A549 (cell line): ENCODE data around the gene CCNQ. TPM values are rescaled to one million over a fixed set of nuclear protein-coding genes. Genes with fewer than 3 reads are reported as not detected.

Source experiments
- ATAC-seq, 2 experiments: fragments of 200-7000 bp in 1 of 2; fragments of >200 bp in 1 of 2; cut with Nextera tagmentation in 1 of 2; cut with Tn5 transposase in 1 of 2; 3 replicates each; pipeline versions ENCODE4 v1.8.0 to v1.9.1; 2018 to 2020; ENCODE audit warnings: mild to moderate bottlenecking in 1 of 2, moderate library complexity in 1 of 2
- CTCF ChIA-PET: fragments of 300-600 bp; sonication (Branson Sonifier 250); formaldehyde crosslinking; extraction: SDS; loops from one replicate; lab custom pipeline; 2021; ENCODE audit warnings: antibody characterized with exemption, inconsistent platforms; lab: Yijun Ruan, JAX
- POLR2A ChIA-PET: fragments of 350-600 bp; formaldehyde crosslinking; extraction: SDS; loops from one replicate; lab custom pipeline; 2021; ENCODE audit warnings: antibody characterized with exemption, inconsistent platforms; lab: Yijun Ruan, JAX
- DNase-seq, 2 experiments: peaks; one replicate each; pipeline versions ENCODE4 v3.0.0 to v3.0.0-alpha.2; 2011 to 2016; ENCODE audit warnings: low read depth in 1 of 2, low spot score in 1 of 2
- FAIRE-seq: peaks from 2 replicates; lab custom pipeline; 2011; peaks lifted over from hg19 to GRCh38; lab: Jason Lieb, UNC
- H3K27ac ChIP-seq, 2 experiments: fragments of >200 bp; sonication (Bioruptor Twin); formaldehyde crosslinking; 3 replicates each; pipeline ENCODE4 v1.5.1; 2016 to 2017
- H3K4me1 ChIP-seq: fragments of >200 bp; sonication (Bioruptor Twin); formaldehyde crosslinking; 3 replicates; pipeline ENCODE4 v1.6.1; 2016
- H3K4me2 ChIP-seq: fragments of >200 bp; sonication (Bioruptor Twin); formaldehyde crosslinking; 3 replicates; pipeline ENCODE4 v1.6.1; 2016
- H3K4me3 ChIP-seq: fragments of >200 bp; sonication (Bioruptor Twin); formaldehyde crosslinking; 3 replicates; pipeline ENCODE4 v1.5.1; 2016
- H3K9me3 ChIP-seq: fragments of >200 bp; sonication (Bioruptor Twin); formaldehyde crosslinking; 3 replicates; pipeline ENCODE4 v1.6.1; 2016
- CHD2 ChIP-seq: fragments of 150-350 bp; IDR thresholded peaks from 2 replicates; pipeline ENCODE4 v1.6.1; 2014; ENCODE audit warnings: low read length; ENCODE audit not compliant: partially characterized antibody
- CHD4 ChIP-seq: fragments of 200-600 bp; sonication (generic); IDR thresholded peaks from 2 replicates; pipeline ENCODE4 v1.6.1; 2016; ENCODE audit warnings: antibody characterized with exemption, mild to moderate bottlenecking, borderline replicate concordance
- EHMT2 ChIP-seq: fragments of 200-600 bp; sonication (generic); IDR thresholded peaks from 2 replicates; pipeline ENCODE4 v1.6.1; 2016; ENCODE audit warnings: antibody characterized with exemption, low read depth, mild to moderate bottlenecking, moderate library complexity
- FOSL2 ChIP-seq, 2 experiments: fragments of 450-650 bp in 1 of 2; fragments of >200 bp in 1 of 2; sonication (Bioruptor Twin) in 1 of 2; formaldehyde crosslinking; IDR thresholded peaks; 2 replicates each; pipeline versions ENCODE4 v1.5.0 to v1.6.1; 2016 to 2020; ENCODE audit warnings: mild to moderate bottlenecking in 1 of 2, moderate library complexity in 1 of 2
- GATA3 ChIP-seq: IDR thresholded peaks from 2 replicates; pipeline ENCODE4 v1.6.1; 2012; ENCODE audit warnings: borderline replicate concordance
- HDAC2 ChIP-seq: fragments of 200-600 bp; sonication (generic); IDR thresholded peaks from 2 replicates; pipeline ENCODE4 v1.6.1; 2016
- HEYL ChIP-seq: fragments of 250-450 bp; sonication (Bioruptor Pico); IDR thresholded peaks from 2 replicates; pipeline ENCODE4 v1.8.0; 2021; ENCODE audit warnings: mild to moderate bottlenecking, moderate library complexity
- JUN ChIP-seq, 2 experiments: fragments of >200 bp; sonication (Bioruptor Twin); formaldehyde crosslinking; IDR thresholded peaks; 2 replicates in 1 of 2; 3 replicates in 1 of 2; pipeline ENCODE4 v1.6.1; 2016 to 2017
- JUNB ChIP-seq: fragments of >200 bp; sonication (Bioruptor Twin); formaldehyde crosslinking; IDR thresholded peaks from 2 replicates; pipeline ENCODE4 v1.6.1; 2016
- MAFK ChIP-seq: fragments of 450-650 bp; IDR thresholded peaks from 2 replicates; pipeline ENCODE4 v1.6.1; 2014; ENCODE audit not compliant: partially characterized antibody
- NFE2L2 ChIP-seq: fragments of 150-350 bp; conservative IDR thresholded peaks from 2 replicates; pipeline ENCODE4 v1.6.1; 2014; ENCODE audit warnings: low read length
- PHF8 ChIP-seq: fragments of 200-600 bp; sonication (generic); IDR thresholded peaks from 2 replicates; pipeline ENCODE4 v1.6.1; 2016; ENCODE audit warnings: low read depth, mild to moderate bottlenecking, antibody characterized with exemption, moderate library complexity, borderline replicate concordance
- POLR2A ChIP-seq: IDR thresholded peaks from 2 replicates; pipeline ENCODE4 v1.6.1; 2012; ENCODE audit warnings: mild to moderate bottlenecking, low read length
- RCOR1 ChIP-seq: fragments of 150-350 bp; IDR thresholded peaks from 2 replicates; pipeline ENCODE4 v1.6.1; 2014; ENCODE audit warnings: antibody characterized with exemption, low read length, low read depth
- RFX5 ChIP-seq: fragments of 450-650 bp; IDR thresholded peaks from 2 replicates; pipeline ENCODE4 v1.7.1; 2014; ENCODE audit warnings: antibody characterized with exemption, mild to moderate bottlenecking, moderate library complexity
- SMC3 ChIP-seq: fragments of >200 bp; sonication (Bioruptor Twin); formaldehyde crosslinking; IDR thresholded peaks from 3 replicates; pipeline ENCODE4 v1.6.1; 2018; ENCODE audit warnings: inconsistent platforms
- ZC3H11A ChIP-seq: fragments of 450-650 bp; IDR thresholded peaks from 2 replicates; pipeline ENCODE4 v1.6.1; 2014; ENCODE audit warnings: antibody characterized with exemption, mild to moderate bottlenecking
- ZNF302 ChIP-seq: fragments of 250-450 bp; sonication (Bioruptor Pico); IDR thresholded peaks from 2 replicates; pipeline ENCODE4 v1.9.0; 2021; ENCODE audit warnings: inconsistent platforms, mild to moderate bottlenecking, moderate library complexity
- WGBS: methylation state at CpG from one replicate; pipeline ENCODE4 v1.1.6; 2017; ENCODE audit errors: missing lambda C conversion rate; 5-methylcytosine and 5-hydroxymethylcytosine counted together
- polyA plus RNA-seq, 4 experiments: library from polyadenylated mRNA; depleted of rRNA in 3 of 4; stranded (reverse); fragments of >200 nt; fragmentation: RNase III in 1 of 4; extraction: RNeasy Plus Mini Kit Qiagen cat#74134 plus additional on column Dnase treatment in 1 of 4; gene quantifications; 2 replicates in 3 of 4; 3 replicates in 1 of 4; pipeline ENCODE4 v1.2.3, GENCODE V29; 2011 to 2017
- TF ChIP-seq, protein P1 (sequence below): fragments of >200 bp; sonication (Bioruptor Twin); formaldehyde crosslinking; IDR thresholded peaks from 3 replicates; pipeline ENCODE4 v1.6.1; 2016
- TF ChIP-seq, protein P2 (sequence below): fragments of 200-600 bp; sonication (generic); IDR thresholded peaks from 2 replicates; pipeline ENCODE4 v1.6.1; 2016; ENCODE audit warnings: antibody characterized with exemption, mild to moderate bottlenecking, moderate library complexity
- TF ChIP-seq, protein P3 (sequence below): fragments of 450-650 bp; IDR thresholded peaks from 2 replicates; pipeline ENCODE4 v1.6.1; 2014; ENCODE audit warnings: antibody characterized with exemption
- TF ChIP-seq, protein P4 (sequence below): fragments of >200 bp; sonication (Bioruptor Twin); formaldehyde crosslinking; IDR thresholded peaks from 2 replicates; pipeline ENCODE4 v1.6.1; 2016

Gene CCNQ
- polyA plus RNA-seq, 2 of the 4 experiments (the other 2 are of a cell fraction) = 25.6 to 32.0 TPM

DNA sequence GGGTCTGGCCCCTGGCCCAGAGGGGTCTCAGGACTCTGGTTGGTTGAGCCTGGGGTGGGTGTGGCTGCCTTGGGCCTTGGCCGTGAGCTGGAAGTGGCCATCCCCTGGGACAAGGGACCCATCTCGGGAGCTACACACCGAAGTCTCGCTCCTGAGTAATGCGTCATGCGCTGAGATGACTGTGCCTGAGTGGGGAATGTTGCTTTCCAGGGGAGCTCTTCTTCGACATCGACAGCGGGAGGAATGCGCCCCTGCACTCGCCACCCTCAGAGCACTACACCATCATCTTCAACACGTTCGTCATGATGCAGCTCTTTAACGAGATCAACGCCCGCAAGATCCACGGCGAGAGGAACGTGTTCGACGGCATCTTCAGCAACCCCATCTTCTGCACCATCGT is 38.5 kb downstream of the CCNQ start:
- Histone ChIP-seq H3K4me1 (no peaks in the 10 kb centered on the region), H3K4me2 (no peak overlapping the region), H3K4me3 (no peak overlapping the region), H3K9me3 (no peaks in the 10 kb centered on the region), H3K27ac (no peak overlapping the region)
- TF ChIP-seq HEYL (CRISPR knock-in tag) = no peak
- TF ChIP-seq, protein P1, sequence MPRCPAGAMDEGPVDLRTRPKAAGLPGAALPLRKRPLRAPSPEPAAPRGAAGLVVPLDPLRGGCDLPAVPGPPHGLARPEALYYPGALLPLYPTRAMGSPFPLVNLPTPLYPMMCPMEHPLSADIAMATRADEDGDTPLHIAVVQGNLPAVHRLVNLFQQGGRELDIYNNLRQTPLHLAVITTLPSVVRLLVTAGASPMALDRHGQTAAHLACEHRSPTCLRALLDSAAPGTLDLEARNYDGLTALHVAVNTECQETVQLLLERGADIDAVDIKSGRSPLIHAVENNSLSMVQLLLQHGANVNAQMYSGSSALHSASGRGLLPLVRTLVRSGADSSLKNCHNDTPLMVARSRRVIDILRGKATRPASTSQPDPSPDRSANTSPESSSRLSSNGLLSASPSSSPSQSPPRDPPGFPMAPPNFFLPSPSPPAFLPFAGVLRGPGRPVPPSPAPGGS = no peak
- no peak for TF ChIP-seq ZNF302 (CRISPR knock-in tag)
- TF ChIP-seq CHD2 = no peak
- no peak for TF ChIP-seq EHMT2
- no peak for TF ChIP-seq CHD4
- TF ChIP-seq GATA3 = no peak
- TF ChIP-seq, protein P2, sequence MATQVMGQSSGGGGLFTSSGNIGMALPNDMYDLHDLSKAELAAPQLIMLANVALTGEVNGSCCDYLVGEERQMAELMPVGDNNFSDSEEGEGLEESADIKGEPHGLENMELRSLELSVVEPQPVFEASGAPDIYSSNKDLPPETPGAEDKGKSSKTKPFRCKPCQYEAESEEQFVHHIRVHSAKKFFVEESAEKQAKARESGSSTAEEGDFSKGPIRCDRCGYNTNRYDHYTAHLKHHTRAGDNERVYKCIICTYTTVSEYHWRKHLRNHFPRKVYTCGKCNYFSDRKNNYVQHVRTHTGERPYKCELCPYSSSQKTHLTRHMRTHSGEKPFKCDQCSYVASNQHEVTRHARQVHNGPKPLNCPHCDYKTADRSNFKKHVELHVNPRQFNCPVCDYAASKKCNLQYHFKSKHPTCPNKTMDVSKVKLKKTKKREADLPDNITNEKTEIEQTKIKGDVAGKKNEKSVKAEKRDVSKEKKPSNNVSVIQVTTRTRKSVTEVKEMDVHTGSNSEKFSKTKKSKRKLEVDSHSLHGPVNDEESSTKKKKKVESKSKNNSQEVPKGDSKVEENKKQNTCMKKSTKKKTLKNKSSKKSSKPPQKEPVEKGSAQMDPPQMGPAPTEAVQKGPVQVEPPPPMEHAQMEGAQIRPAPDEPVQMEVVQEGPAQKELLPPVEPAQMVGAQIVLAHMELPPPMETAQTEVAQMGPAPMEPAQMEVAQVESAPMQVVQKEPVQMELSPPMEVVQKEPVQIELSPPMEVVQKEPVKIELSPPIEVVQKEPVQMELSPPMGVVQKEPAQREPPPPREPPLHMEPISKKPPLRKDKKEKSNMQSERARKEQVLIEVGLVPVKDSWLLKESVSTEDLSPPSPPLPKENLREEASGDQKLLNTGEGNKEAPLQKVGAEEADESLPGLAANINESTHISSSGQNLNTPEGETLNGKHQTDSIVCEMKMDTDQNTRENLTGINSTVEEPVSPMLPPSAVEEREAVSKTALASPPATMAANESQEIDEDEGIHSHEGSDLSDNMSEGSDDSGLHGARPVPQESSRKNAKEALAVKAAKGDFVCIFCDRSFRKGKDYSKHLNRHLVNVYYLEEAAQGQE = no peak
- no peak for TF ChIP-seq NFE2L2
- TF ChIP-seq, protein P3, sequence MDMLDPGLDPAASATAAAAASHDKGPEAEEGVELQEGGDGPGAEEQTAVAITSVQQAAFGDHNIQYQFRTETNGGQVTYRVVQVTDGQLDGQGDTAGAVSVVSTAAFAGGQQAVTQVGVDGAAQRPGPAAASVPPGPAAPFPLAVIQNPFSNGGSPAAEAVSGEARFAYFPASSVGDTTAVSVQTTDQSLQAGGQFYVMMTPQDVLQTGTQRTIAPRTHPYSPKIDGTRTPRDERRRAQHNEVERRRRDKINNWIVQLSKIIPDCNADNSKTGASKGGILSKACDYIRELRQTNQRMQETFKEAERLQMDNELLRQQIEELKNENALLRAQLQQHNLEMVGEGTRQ = no peak
- TF ChIP-seq JUN (IDR thresholded peaks at IDR 0.05) = no peak
- TF ChIP-seq PHF8 = no peak
- TF ChIP-seq SMC3 = no peak
- no peak for TF ChIP-seq RCOR1
- TF ChIP-seq, protein P4, sequence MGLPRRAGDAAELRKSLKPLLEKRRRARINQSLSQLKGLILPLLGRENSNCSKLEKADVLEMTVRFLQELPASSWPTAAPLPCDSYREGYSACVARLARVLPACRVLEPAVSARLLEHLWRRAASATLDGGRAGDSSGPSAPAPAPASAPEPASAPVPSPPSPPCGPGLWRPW = no peak
- TF ChIP-seq RFX5 = no peak
- no peak for TF ChIP-seq ZC3H11A
- no peak for TF ChIP-seq JUNB
- TF ChIP-seq HDAC2 = no peak
- ATAC-seq = no peak
- POLR2A ChIA-PET = no interaction called here
- FAIRE-seq = no peak
- CTCF ChIA-PET = interaction anchor here (1.0 to 1.5 kb wide), 4 partner anchors 21 to 148 kb away, joined by 3 to 4 read pairs (median 4); no protein-coding TSS in a partner anchor
- no peak for DNase-seq
- WGBS = 77% methylated on average over 14 of the region's 22 CpGs

DNA sequence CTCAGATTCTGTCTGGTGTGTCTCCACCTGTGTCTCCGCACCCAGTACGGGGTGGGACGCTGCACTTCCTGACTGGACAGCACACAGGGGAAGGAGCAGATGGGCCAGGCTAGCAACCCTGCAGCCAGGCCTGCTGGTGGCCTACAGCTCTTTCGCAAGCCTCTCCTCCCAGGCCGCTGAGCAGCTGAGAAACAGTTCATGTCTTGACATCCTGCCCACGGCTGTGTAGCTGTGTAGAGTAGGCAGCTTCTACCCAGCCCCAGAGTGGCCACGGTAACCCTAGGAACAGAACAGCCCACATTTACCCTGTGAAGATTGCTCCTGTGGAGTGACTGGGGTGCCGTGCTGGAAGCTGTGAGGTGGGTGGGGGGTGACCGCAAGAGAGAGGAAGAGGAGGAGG is 38.9 kb downstream of the CCNQ start:
- H3K4me2 ChIP-seq = no peak overlapping the region
- 68% methylated on average over 3 of the region's 9 CpGs for WGBS
- DNase-seq = no peak
- POLR2A ChIA-PET = no interaction called here
- no peaks in the 10 kb centered on the region for H3K4me1 ChIP-seq
- FAIRE-seq = no peak
- no peak overlapping the region for H3K27ac ChIP-seq
- no peaks in the 10 kb centered on the region for H3K9me3 ChIP-seq
- no peak overlapping the region for H3K4me3 ChIP-seq
- TF ChIP-seq, protein P4 = no peak
- no peak for TF ChIP-seq RFX5
- TF ChIP-seq MAFK = no peak
- TF ChIP-seq POLR2A = no peak
- no peak for TF ChIP-seq EHMT2
- TF ChIP-seq FOSL2 (IDR thresholded peaks at IDR 0.05) = no peak
- TF ChIP-seq FOSL2 (CRISPR knock-in tag; IDR thresholded peaks at IDR 0.05) = no peak
- TF ChIP-seq, all 56 proteins: peak for 0
- no peak for ATAC-seq
- CTCF ChIA-PET = interaction anchor here (1.0 to 1.5 kb wide), 5 partner anchors 20 to 148 kb away, joined by 3 to 4 read pairs (median 3); partner anchors contain the start of gene HAUS7
